HG02610 (cell line): ENCODE measurements around the gene AURKA.
"Not testable (repeated sequence)": the region's sequence is repeated elsewhere in the genome, so short reads cannot be mapped to it uniquely, and the experiment has no call there.

Experiments used
- ATAC-seq: cut with Tn5 transposase; IDR thresholded peaks from one replicate; pipeline ENCODE4 v1.9.1; 2021; ENCODE audit warnings: mild to moderate bottlenecking, moderate library complexity; ENCODE audit not compliant: unreplicated experiment

Gene AURKA

GRCh38 chr20:56391596-56392131, 351 bp downstream of the AURKA start:
- peak; percentile 25 for ATAC-seq

- ATAC-seq: no peak
Measured at GRCh38 chr20:56391037-56391436, 978 bp downstream of the AURKA start.

- not testable (repeated sequence) for ATAC-seq
Measured at GRCh38 chr20:56390396-56390795, 1.6 kb downstream of the AURKA start.

GRCh38 chr20:56389807-56390206, 2.2 kb downstream of the AURKA start:
- no peak for ATAC-seq

DNA sequence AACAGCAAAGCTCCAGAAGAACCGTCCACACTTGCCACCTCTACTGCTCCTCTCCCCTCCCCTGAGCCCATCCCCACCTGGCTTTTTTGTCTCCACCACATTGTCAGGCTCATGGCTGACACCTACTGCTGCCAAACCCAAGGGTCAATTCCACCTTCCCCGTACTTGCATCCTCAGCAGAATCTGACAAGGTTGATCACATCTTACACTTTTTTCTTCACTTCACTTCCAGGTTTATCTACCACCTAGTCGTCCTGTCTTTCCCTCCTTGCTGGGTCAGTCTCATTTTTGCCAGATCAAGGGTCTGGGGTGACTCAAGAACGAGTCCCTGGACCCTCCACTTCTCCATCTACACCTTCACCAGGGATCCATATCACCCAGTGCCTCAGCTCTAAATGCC, 3.1 kb downstream of the AURKA start:
- no peak for ATAC-seq

DNA sequence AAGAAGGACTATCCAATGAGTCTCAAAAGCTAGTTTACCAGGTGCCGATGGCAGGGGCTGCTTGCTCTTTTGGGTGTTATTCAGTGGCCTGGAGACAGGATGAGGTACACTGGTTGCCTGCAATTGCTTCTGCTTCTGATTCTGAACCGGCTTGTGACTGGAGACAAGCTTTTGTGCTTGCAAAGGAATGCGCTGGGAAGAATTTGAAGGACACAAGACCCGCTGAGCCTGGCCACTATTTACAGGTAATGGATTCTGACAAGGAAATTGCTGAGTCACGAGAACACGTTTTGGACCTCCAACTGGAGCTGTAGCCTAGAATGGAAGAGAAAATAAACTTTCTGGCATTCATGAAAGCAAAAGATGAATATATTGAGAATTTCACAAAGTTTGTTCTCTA, 5.8 kb downstream of the AURKA start:
- ATAC-seq: no peak

- ATAC-seq: no peak
Measured at GRCh38 chr20:56385130-56385529, 6.9 kb downstream of the AURKA start.

DNA sequence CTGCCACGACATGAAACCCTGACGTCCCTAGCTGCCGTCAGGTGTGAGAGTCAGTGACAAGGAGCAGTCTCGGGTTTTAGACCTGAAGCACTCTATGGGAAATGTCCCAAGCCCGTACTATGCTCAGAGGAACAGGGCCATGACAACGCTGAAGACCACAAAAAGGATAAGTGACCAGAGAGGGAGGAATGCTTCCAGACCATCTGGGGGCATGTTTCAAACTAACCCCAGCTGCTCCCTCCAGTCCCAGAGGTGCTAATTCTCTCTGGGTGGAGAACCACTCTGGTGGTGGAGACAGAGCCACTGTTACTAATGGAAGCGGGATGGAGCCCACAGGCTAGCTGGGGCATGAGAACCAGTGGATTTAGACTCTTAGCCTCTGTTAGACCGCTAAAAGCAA, 8.7 kb downstream of the AURKA start:
- no peak for ATAC-seq

GRCh38 chr20:56382696-56383095, 9.3 kb downstream of the AURKA start:
- no peak for ATAC-seq

GRCh38 chr20:56381501-56381900, 10.5 kb downstream of the AURKA start:
- ATAC-seq: no peak

- ATAC-seq: no peak
Measured at GRCh38 chr20:56380375-56380774, 11.6 kb downstream of the AURKA start.

DNA sequence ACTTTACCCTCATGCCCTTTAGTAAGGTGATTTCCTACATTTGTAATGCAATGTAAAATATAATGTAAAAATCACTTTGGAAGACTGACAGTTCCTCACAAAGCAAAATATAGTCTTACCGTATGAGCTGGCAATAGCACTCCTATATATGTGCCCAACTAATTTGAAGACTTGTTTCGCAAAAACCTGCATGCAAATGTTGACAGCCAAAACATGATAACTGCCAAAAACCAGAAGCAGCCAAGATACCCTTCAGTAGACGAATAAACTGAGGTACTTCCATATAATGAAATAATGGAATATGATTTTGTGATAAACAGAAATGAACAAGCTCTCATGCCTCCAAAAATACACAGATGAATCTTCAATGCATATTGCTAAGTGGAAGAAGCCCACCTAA, 13.6 kb downstream of the AURKA start:
- no peak for ATAC-seq

GRCh38 chr20:56376331-56376730, 15.7 kb downstream of the AURKA start:
- ATAC-seq: no peak

DNA sequence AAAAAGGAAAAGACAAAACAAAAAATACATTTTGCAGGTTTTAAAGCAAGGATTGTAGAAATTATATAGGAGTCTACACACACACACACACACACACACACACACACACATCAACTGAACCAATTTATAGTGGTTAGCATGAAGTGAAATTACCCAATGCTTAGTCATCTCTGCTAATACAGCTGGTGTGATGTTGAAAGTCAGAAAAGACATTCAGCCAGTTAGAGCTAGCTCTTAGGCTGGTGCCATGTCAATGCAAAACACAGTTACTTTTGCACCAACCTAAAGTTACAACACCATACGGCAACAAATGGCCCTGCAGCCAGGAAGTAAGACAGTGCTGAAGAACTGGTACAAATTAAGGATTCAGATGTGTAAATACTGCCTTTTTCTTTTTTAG, 18.1 kb downstream of the AURKA start:
- peak; percentile 62 for ATAC-seq

- ATAC-seq: no peak
Measured at GRCh38 chr20:56372850-56373249, 19.2 kb downstream of the AURKA start.

DNA sequence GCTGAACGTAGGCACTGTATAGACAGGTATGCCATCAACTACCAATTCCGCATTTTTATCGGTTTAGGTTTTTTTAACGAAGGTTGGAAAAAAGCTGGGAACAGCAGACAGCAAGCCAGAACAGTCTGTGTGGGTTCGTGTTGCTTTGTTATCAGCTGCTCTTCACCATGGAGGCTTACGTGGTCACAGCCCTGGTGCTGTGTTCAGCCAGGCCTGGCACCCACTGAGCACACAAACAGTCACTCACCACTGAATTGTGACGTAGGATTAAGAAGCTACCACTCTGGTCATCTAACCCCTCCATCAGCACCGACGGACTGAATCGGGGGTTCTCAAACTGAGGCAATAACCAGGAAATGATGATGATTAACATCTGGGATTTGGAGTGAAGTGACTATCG, 20.0 kb downstream of the AURKA start:
- no peak for ATAC-seq

- no peak for ATAC-seq
Measured at GRCh38 chr20:56369179-56369578, 22.8 kb downstream of the AURKA start.

DNA sequence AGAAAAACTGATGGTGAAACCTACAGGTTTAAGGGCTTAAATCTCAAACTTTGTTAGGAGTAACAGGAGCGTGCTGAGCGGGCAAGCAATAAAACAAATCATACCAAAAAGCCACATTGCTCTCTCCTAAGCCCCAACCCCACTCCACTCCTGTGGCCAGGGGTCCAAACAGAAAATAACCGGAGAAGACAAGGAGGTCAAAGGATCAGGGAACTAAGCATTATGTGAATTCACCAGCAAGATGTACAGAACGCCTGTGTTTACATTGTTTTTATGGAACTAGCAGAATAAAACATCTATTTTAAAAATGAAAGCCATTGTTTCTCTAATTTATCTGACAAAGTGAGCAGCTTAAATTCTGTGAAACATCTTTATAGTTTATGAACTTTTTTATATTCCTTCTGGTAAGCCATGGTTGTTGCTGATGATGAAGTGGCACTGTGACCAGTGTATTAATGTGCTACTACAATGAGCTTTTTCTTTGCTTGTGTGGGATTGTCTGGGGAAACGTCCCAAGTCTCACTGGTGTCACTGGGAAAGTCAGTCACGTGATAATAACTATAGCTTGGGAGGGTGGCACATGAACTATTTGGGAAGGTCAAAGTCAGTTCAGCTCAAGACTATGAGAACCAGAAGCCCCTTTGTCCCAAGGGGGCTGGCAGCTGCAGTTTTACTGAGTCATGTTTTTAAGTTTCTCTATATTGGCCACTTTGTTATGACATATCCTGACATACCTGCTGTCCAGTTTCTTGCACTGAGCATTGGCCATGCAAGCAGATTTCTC, 23.5 kb downstream of the AURKA start:
- no peak for ATAC-seq

DNA sequence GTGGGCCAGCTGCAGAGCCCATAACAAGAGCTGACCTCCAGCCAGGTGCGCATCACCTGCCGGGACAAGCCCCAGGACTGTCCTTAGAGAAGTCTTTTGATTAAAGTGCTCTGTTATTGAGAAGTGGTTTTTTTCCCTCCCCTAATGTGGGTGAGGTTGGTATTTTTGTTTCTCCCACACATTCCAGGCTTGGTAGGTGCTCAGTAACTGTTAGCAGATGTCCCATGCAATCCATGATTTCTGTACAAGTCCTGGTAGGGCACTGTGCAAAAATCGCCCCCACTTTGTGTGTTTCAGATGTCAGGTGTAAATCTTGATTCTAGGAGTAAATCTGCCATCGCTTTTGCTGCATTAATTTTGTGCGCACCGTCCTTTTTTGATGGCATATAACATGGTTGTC, 28.5 kb downstream of the AURKA start:
- no peak for ATAC-seq

GRCh38 chr20:56362833-56363413, 29.1 kb downstream of the AURKA start:
- ATAC-seq: no peak

DNA sequence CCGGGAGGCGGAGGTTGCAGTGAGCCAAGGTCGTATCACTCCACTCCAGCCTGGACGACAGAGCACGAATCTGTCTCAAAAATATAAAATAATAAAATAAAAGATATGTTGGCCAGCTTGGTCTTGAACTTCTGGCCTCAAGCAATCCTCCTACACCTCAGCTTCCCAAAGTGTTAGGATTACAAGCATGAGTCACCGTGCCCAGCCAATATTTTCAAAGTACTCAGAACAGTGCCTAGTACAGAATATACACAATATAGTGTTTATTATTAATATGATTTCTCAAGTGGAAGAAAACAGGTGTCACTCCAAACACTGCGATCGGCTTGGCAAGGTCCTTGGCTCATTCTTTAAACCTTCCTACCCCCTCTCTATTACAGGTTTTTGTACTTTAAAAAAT, 30.1 kb downstream of the AURKA start:
- ATAC-seq: no peak

- ATAC-seq: no peak
Measured at GRCh38 chr20:56360908-56361205, 31.2 kb downstream of the AURKA start.
